ENCODE data around the gene C1orf74.
A peak's percentile ranks its signal among the peaks of the same experiment; 100 is the strongest.
"Not testable (repeated sequence)": the region's sequence is repeated elsewhere in the genome, so short reads cannot be mapped to it uniquely, and the experiment has no call there.

The C1orf74 gene

DNA sequence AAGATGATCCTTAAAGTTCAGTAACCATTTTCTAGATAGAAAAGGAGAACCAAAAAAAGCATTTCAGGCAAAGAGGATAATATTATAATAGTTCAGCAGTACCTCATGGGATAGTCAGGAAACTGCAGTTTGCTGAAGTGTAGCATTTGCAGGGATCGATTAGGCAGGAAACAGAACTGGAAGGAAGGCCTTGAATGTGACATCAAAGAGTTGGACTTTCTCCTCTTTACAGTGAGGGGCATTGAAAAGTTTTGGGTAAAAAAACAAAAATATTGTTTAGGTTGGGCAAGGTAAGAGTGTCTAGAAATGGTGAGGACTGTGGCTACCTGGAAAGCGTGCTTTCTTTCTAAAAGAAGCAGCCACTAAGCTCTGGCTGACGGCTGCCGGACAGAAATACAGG, 29.5 kb upstream of the C1orf74 start:
- no peak for ATAC-seq
- H3K9me3 Mint-ChIP-seq: no peaks in the 10 kb centered on the region
- no peaks in the 10 kb centered on the region for H3K36me3 Mint-ChIP-seq
- H3K27ac Mint-ChIP-seq: no peak overlapping the region
- H3K4me1 Mint-ChIP-seq: no peaks in the 10 kb centered on the region
- H3K4me3 Mint-ChIP-seq: no peak overlapping the region
- no peaks in the 10 kb centered on the region for H3K27me3 Mint-ChIP-seq

- Mint-ChIP-seq H3K27ac (no peak overlapping the region), H3K4me3 (no peak overlapping the region), H3K36me3 (no peaks in the 10 kb centered on the region), H3K9me3 (no peaks in the 10 kb centered on the region), H3K4me1 (peaks cover 6% of the 10 kb centered on the region), H3K27me3 (no peaks in the 10 kb centered on the region)
- no peak for ATAC-seq
Measured at GRCh38 chr1:209810783-209811182, 26.4 kb upstream of the C1orf74 start.

DNA sequence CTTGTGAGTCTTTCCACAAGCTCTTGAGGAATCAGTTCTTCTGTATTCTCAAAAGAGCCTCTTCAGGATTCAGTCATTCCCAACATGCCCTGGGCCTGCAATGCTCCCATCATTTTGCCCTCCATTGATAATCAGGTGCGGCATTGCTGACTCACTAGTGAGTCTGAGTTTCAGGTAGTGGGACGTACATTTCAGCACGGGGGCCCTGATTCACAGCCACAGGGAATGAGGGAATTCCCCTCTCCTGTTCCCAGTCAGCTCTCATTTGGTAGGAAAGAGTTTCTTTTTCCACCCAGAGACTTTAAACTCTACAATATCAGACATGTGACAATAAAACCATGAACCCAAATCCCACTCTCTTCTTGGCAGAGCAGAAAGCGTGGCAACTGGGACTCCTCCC, 25.3 kb upstream of the C1orf74 start:
- Mint-ChIP-seq H3K4me3 (no peak overlapping the region), H3K36me3 (no peaks in the 10 kb centered on the region), H3K27me3 (no peaks in the 10 kb centered on the region), H3K27ac (no peak overlapping the region), H3K9me3 (no peaks in the 10 kb centered on the region), H3K4me1 (peaks cover 9% of the 10 kb centered on the region)
- ATAC-seq: no peak

DNA sequence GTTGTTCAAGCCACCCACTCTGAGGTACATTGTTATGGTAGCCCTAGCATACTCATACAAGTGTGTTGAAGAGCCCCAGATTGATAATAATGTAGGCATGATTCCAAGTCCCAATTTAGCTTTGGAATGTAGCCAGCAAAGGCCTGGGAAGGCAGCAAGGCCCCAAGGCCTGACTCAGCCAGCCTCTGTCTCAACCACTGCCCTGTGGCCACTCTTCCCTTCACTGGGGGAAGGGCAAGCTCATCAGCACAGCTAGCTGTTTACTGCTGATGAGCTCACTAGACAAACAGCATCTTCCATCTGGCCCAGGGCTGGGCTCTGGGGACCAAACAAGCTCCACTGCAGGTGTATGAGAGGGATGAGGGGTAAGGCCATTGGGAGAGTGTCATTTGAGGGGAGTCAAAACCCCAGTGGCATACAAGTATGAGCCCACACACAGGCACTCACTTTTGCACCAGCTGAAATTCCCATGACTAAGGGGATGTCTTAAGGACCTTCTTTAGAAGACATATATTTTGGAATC, 23.8 kb upstream of the C1orf74 start:
- H3K27me3 Mint-ChIP-seq: no peaks in the 10 kb centered on the region
- no peak overlapping the region for H3K27ac Mint-ChIP-seq
- no peak overlapping the region for H3K4me3 Mint-ChIP-seq
- H3K9me3 Mint-ChIP-seq: no peaks in the 10 kb centered on the region
- no peaks in the 10 kb centered on the region for H3K36me3 Mint-ChIP-seq
- no peak for ATAC-seq
- peaks cover 9% of the 10 kb centered on the region for H3K4me1 Mint-ChIP-seq

GRCh38 chr1:209807509-209807908, 23.1 kb upstream of the C1orf74 start:
- no peak overlapping the region for H3K4me3 Mint-ChIP-seq
- H3K36me3 Mint-ChIP-seq: no peaks in the 10 kb centered on the region
- H3K27ac Mint-ChIP-seq: no peak overlapping the region
- ATAC-seq: no peak
- H3K27me3 Mint-ChIP-seq: no peaks in the 10 kb centered on the region
- peaks cover 9% of the 10 kb centered on the region for H3K4me1 Mint-ChIP-seq
- H3K9me3 Mint-ChIP-seq: no peaks in the 10 kb centered on the region

DNA sequence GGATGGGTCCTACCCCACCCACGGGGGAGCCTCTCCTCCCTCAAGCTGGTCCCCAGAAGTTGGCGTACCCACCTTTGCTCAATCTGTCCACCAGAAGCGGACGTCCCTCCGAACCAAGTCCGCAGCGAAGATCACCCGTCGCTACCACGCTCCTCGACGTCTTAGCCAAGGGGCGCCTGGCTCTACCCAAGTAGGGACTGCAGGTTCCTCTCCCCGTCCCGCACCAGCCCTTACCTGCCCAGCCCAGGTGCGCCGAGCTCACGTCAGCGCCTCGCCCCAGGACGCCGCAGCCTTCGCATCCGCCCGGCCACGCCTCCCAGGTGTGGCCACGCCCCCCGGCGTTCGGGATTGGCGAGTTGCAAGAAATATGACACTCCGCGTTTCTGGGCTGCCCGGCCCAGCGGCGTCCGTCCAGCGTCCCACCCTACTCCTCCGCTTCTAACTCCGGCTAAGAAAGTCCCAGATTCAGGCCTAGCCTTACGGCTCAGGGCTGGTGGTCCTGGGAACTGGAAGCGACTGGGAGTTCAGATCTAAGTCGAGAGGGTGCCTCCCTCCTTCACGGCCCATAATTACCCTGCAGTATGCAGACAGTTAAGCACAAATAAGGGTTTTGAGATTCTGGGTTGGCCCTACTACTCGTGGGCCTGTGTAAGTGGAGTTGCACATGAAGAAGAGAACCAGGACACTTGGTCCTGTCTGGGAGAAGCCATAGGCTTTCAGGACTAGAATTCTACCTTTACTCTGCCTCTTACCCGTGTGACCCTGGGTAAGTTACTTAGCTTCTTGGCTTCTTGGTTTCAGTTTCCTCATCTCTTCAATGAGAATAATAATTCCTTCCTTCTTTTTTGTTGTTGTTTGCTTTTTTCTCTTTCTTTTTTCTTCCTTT, 21.8 kb upstream of the C1orf74 start, which contains the start of gene IRF6:
Gene IRF6 (minus strand): TSS at position 268 of the 886 bp plus-strand sequence. CDS start 4,729 bp downstream, outside the sequence.
- Mint-ChIP-seq H3K4me1 (peaks cover 9% of the 10 kb centered on the region), H3K27me3 (no peaks in the 10 kb centered on the region), H3K36me3 (no peaks in the 10 kb centered on the region), H3K9me3 (no peaks in the 10 kb centered on the region), H3K27ac (peak within 1 kb of the TSS; percentile 79), H3K4me3 (peak within 1 kb of the TSS; percentile 92)
- peak; percentile 92 for ATAC-seq

- Mint-ChIP-seq H3K4me1 (peaks cover 9% of the 10 kb centered on the region), H3K27ac (peak overlapping the region; percentile 79), H3K36me3 (no peaks in the 10 kb centered on the region), H3K27me3 (no peaks in the 10 kb centered on the region), H3K4me3 (peak overlapping the region; percentile 21), H3K9me3 (no peaks in the 10 kb centered on the region)
- ATAC-seq: no peak
Measured at GRCh38 chr1:209805341-209805781, 21.0 kb upstream of the C1orf74 start.

GRCh38 chr1:209803568-209803967, 19.2 kb upstream of the C1orf74 start:
- Mint-ChIP-seq H3K9me3 (no peaks in the 10 kb centered on the region), H3K27ac (no peak overlapping the region), H3K27me3 (no peaks in the 10 kb centered on the region), H3K4me1 (peaks cover 9% of the 10 kb centered on the region), H3K36me3 (no peaks in the 10 kb centered on the region), H3K4me3 (no peak overlapping the region)
- ATAC-seq: no peak

DNA sequence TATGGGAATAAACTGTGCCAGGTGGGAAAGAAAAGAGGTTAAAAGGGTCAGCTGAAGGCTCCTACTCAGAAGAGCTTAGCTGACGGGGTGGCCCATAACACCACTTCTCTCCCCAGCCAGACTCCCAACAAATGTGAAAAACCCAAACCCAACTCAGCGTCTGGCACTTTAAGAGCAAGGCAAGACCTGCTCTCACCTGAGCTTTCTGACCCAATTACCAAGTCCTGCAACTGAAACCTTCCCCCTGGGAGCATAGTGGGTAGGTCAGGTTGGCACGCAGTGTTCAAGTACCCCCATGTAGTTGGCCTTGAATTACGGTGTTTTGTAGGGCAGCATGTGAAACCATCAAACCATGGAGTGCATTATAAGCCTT, 18.4 kb upstream of the C1orf74 start:
- no peak overlapping the region for H3K4me3 Mint-ChIP-seq
- no peak for ATAC-seq
- peaks cover 14% of the 10 kb centered on the region for H3K4me1 Mint-ChIP-seq
- H3K9me3 Mint-ChIP-seq: no peaks in the 10 kb centered on the region
- no peaks in the 10 kb centered on the region for H3K27me3 Mint-ChIP-seq
- H3K36me3 Mint-ChIP-seq: peaks cover 4% of the 10 kb centered on the region
- H3K27ac Mint-ChIP-seq: no peak overlapping the region

DNA sequence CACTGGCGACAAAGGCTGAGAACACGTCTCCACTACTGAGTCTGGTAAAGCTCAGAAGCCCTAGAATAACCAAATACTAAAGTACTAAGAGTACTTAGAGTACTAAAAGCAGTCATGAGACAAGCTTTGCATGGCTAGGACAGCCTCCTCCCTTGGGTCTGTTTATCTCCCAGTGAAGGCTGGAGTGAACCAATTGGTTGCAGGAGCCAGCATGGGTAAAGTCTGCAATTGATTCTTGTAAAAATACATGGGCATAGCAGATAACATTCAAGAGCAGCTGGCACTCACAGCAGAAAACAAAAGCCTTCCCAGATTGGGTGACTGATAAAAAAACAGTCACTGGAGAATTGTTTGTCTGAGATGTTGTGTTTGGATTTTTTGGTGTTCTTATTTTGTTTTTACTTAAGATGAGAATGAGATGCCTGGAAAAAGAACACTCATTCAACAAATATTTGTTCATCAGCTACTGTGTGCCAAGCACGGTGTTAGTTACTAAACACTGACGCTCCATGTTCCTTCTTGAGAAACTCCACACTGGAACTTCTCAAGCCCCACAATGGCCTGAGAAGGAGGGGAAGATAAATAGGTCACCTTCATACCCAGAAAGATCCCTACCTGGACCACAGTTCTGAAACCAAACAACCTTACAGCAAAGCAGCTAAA, 17.9 kb upstream of the C1orf74 start:
- no peak for ATAC-seq
- no peak overlapping the region for H3K27ac Mint-ChIP-seq
- no peak overlapping the region for H3K4me3 Mint-ChIP-seq
- peaks cover 5% of the 10 kb centered on the region for H3K36me3 Mint-ChIP-seq
- no peaks in the 10 kb centered on the region for H3K27me3 Mint-ChIP-seq
- H3K9me3 Mint-ChIP-seq: no peaks in the 10 kb centered on the region
- peaks cover 16% of the 10 kb centered on the region for H3K4me1 Mint-ChIP-seq

DNA sequence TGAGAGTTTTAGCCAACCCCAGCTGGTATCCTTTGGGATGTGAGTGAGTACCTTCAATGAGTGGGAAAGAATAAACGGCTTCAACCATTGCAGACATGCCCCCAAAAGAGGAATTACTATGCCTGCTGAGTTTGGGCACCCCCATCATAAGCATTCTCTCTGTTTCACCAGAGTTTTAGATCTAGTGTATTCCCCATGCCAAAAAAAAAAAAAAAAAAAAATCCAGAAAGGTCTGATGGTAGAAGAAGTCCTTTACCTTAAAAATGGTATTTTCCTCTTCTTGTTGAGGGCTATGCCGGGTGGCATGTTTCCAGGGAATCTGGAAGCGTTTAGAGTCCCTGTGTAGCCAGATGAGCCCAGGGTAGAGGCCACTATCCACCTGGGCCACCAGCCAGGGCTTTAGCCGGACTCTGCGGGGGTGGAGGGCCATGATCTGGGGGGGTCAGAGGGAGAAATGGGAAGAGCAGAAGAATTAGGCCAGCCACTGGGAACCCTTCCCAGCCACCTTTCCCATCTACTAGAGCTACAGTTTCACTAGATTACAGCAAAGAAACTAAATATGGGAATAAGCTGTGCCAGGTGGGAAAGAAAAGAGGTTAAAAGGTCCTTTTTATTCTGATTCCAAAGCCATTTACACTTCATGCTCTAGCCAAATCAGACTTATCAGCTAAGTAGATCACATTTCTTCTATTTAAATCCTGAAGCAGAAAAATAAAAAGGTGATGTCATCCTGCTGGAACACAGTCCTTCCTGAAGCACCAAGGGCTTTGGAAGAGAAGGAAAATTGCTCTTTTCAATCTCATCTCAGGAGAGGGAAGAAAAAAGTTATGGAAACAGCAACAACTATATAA, 16.9 kb upstream of the C1orf74 start:
- Mint-ChIP-seq H3K36me3 (peaks cover 11% of the 10 kb centered on the region), H3K27ac (no peak overlapping the region), H3K4me1 (peaks cover 14% of the 10 kb centered on the region), H3K4me3 (no peak overlapping the region), H3K9me3 (no peaks in the 10 kb centered on the region), H3K27me3 (no peaks in the 10 kb centered on the region)
- ATAC-seq: no peak

DNA sequence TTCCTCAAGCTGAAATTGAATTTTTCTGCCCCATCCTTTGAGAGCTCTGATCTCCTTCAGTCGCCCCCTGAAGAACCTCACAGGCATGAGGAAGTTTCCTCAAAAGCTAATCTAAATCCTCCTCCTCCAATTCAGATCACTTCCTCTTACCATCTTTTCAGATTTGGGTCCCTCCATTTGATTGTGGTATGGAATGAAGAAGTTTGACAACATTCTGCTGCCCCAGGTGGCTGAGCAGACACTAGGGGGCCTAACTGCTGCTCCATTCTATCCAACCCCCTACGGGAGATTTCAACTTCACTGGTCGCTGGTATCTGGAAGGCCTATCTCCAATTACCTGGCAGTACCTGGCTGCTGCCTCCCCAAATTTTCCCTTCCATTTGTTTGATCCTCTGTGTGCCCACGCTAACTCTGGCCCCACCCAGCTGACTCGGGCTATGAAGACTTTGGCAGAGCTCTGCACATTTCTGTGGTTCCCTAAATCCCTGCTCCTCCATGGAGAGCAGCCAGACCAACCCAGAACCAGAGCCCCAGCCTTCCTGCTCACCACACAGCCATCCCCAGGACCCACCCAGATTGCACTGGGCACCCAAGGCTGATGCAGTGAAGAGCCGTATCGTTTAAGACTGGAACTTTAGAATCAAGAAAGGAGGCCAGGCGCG, 13.8 kb upstream of the C1orf74 start:
- no peak overlapping the region for H3K27ac Mint-ChIP-seq
- no peak for ATAC-seq
- peaks cover 17% of the 10 kb centered on the region for H3K36me3 Mint-ChIP-seq
- H3K4me3 Mint-ChIP-seq: no peak overlapping the region
- peaks cover 7% of the 10 kb centered on the region for H3K4me1 Mint-ChIP-seq
- H3K9me3 Mint-ChIP-seq: no peaks in the 10 kb centered on the region
- peaks cover 8% of the 10 kb centered on the region for H3K27me3 Mint-ChIP-seq

DNA sequence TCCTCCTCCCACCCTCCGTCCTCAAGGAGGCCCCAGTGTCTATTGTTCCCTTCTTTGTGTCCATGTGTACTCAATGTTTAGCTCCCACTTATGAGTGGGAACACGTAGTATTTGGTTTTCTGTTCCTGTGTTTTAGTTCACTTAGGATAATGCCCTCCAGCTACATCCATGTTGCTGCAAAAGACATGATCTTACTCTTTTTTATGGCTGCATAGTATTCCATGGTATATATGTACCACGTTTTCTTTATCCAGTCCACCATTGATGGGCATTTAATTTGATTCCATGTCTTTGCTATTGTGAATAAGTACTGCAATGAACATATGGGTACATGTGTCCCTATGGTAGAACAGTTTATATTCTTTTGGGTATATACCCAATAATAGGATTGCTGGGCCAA, 9.4 kb upstream of the C1orf74 start:
- H3K27ac Mint-ChIP-seq, H3K27me3 Mint-ChIP-seq, H3K4me1 Mint-ChIP-seq, ATAC-seq, H3K4me3 Mint-ChIP-seq, H3K9me3 Mint-ChIP-seq: not testable (repeated sequence)
- H3K36me3 Mint-ChIP-seq: peaks cover 17% of the 10 kb centered on the region

DNA sequence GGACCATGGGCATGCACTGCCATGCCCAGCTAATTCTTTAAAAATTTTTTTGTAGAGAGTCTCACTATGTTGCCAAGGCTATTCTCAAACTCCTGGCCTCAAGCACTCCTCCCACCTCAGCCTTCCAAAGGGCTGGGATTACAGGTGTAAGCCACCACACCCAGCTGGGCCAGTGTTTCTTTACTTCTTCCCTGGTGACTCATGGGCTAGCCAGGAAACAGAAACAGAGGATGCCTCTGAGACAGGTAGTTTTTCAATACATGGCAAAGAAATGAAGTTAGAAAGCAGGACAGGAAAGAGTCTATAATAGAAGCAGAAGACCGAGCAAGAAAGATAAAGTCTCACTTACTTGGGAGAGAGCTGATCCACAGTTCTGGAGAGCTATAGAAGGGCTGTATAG, 7.6 kb upstream of the C1orf74 start:
- no peak for ATAC-seq
- no peak overlapping the region for H3K27ac Mint-ChIP-seq
- no peak overlapping the region for H3K4me3 Mint-ChIP-seq
- H3K4me1 Mint-ChIP-seq: no peaks in the 10 kb centered on the region
- H3K27me3 Mint-ChIP-seq: peaks cover 20% of the 10 kb centered on the region
- H3K36me3 Mint-ChIP-seq: peaks cover 12% of the 10 kb centered on the region
- H3K9me3 Mint-ChIP-seq: no peaks in the 10 kb centered on the region

Data from stimulated activated memory B cell treated with anti-CD40 and anti-IgM and Interleukin-4, amounts not matched to agents 10 μg/mL and 1 μg/mL and 100 μg/mL, for 72 hours (primary cell).